DMS114 treated with DMSO at 0.1 percent for 48 hours (cell line): ENCODE data around the gene TIMP1.

Experiments
- DNase-seq: peaks from one replicate; lab custom pipeline; 2025; ENCODE audit not compliant: unreplicated experiment; lab: John Stamatoyannopoulos, UW

TIMP1 gene

GRCh38 chrX:47633689-47634590 lies 51.7 kb downstream of the TIMP1 start:
- DNase-seq, result no peak

- DNase-seq, result no peak
Observed at GRCh38 chrX:47634871-47635575, 52.8 kb downstream of the TIMP1 start.
